Large intestine (tissue), 3 donors: ENCODE measurements around the gene DBP. TPM values are rescaled to one million over a fixed set of nuclear protein-coding genes. Genes with fewer than 3 reads are reported as not detected.

Source experiments
- DNase-seq, 2 donors: peaks; one replicate each; pipeline versions ENCODE4 v3.0.0 to v3.0.0-alpha.2; 2013
- H3K27ac ChIP-seq: one replicate; pipeline ENCODE4 v1.5.1; 2013; ENCODE audit warnings: low read length
- H3K27me3 ChIP-seq: 2 replicates; pipeline ENCODE4 v1.6.1; 2013; ENCODE audit warnings: low read length; ENCODE audit not compliant: control insufficient read depth, insufficient read depth
- H3K36me3 ChIP-seq: 2 replicates; pipeline ENCODE4 v1.6.1; 2013; ENCODE audit warnings: low read length; ENCODE audit not compliant: control insufficient read depth, insufficient read depth
- H3K4me1 ChIP-seq: one replicate; pipeline ENCODE4 v1.6.1; 2013; ENCODE audit warnings: low read length; ENCODE audit not compliant: control insufficient read depth, insufficient read depth
- H3K4me3 ChIP-seq: one replicate; pipeline ENCODE4 v1.5.1; 2013; ENCODE audit warnings: low read length
- H3K9me3 ChIP-seq: one replicate; pipeline ENCODE4 v1.6.1; 2013; ENCODE audit warnings: mild to moderate bottlenecking, low read depth, low read length, moderate library complexity; ENCODE audit not compliant: control insufficient read depth
- WGBS: methylation state at CpG from one replicate; pipeline ENCODE4 v1.1.5; 2013; ENCODE audit warnings: low lambda C conversion rate; ENCODE audit not compliant: insufficient coverage; 5-methylcytosine and 5-hydroxymethylcytosine counted together
- polyA plus RNA-seq: library from polyadenylated mRNA; unstranded; fragments of 120-200 nt; gene quantifications from one replicate; pipeline ENCODE4 v1.2.1, GENCODE V29; 2013

DBP gene
- polyA plus RNA-seq, 1 donor, result 4.0 TPM

DNA sequence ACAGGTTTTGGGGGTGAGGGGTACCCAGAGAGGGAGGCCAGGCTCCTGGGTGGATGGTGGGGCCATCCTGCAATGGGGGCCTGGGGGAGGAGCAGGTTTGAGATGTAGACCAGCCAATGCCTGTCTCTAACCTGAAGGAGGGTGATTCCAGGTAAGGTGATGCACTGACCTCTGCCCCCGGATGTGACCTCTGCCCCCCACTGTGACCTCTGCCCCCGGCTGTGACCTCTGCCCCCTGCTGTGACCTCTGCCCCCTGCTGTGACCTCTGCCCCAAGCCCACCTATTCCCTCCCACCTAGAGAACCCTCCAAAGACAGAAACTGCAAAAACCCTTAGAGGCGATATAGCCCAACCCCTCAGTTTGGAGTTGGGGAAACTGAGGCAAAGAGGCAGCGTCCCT is 40.9 kb downstream of the DBP start:
- Histone ChIP-seq H3K36me3 (peaks cover 2% of the 10 kb centered on the region), H3K9me3 (peaks cover 2% of the 10 kb centered on the region), H3K27me3 (no peaks in the 10 kb centered on the region), H3K4me3 (no peak overlapping the region), H3K27ac (no peak overlapping the region), H3K4me1 (peaks cover 2% of the 10 kb centered on the region)
- no CpG with 5 or more reads among the region's 4 CpGs for WGBS
- DNase-seq, result no peak

DNA sequence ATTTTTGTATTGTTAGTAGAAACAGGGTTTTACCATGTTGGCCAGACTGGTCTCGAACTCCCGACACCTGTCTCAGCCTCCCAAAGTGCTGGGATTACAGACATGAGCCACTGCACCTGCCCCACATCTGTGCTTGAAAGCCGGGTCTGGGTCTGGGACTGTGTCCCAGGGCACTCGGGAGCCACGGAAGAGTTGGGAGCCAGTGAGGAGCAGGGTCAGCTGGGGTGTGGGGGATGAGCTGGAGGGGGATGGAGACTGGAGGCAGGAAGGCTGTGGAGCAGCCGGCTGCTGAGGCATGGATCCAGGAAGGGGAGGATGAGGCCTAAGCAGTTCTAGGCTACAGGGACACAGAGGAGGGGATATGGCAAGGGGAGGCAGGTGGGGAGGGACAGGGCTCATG is 41.3 kb downstream of the DBP start:
- Histone ChIP-seq H3K27ac (no peak overlapping the region), H3K4me3 (no peak overlapping the region), H3K36me3 (peaks cover under 1% of the 10 kb centered on the region), H3K27me3 (no peaks in the 10 kb centered on the region), H3K4me1 (peaks cover under 1% of the 10 kb centered on the region), H3K9me3 (peaks cover 2% of the 10 kb centered on the region)
- WGBS, result no CpG with 5 or more reads among the region's 6 CpGs
- no peak for DNase-seq

DNA sequence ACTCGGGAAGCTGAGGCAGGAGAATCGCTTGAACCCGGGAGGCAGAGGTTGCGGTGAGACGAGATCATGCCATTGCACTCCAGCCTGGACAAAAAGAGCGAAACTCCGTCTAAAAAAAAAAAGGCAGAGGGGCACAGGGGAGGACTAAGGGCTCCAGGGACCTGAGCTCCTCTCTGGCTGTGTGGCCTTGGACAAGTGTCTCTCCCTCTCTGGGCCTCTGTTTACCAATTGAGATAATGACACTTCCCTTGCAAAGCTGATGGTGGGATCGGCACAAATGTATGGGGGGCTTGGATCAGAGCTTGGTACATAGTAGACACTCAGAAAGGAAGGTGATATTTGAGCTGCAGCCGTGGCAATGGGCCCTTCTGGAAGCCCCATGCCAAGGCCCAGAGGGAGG is 42.0 kb downstream of the DBP start:
- no CpG with 5 or more reads among the region's 9 CpGs for WGBS
- Histone ChIP-seq H3K4me3 (no peak overlapping the region), H3K4me1 (no peaks in the 10 kb centered on the region), H3K9me3 (peaks cover 2% of the 10 kb centered on the region), H3K27ac (no peak overlapping the region), H3K36me3 (no peaks in the 10 kb centered on the region), H3K27me3 (no peaks in the 10 kb centered on the region)
- DNase-seq, result no peak

DNA sequence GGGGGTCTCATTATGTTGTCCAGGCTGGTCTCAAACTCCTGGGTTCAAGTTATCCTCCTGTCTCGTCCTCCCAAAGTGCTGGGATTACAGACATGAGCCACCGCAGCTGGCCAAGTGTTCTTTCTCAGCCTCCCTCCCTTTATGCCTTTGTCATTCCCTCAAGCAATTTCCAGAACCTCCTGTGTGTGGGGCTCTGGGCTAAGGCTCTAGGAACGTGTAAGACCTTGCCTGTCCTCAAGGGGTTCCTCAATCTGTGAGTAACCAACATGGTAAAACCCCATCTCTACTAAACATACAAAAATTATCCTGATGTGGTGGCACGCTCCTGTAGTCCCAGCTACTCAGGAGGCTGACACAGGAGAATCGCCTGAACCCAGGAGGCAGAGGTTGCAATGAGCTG is 46.2 kb downstream of the DBP start:
- Histone ChIP-seq H3K36me3 (no peaks in the 10 kb centered on the region), H3K4me3 (no peak overlapping the region), H3K9me3 (no peaks in the 10 kb centered on the region), H3K4me1 (peaks cover 6% of the 10 kb centered on the region), H3K27me3 (no peaks in the 10 kb centered on the region), H3K27ac (no peak overlapping the region)
- no peak for DNase-seq
- WGBS, result no CpG with 5 or more reads among the region's 5 CpGs

DNA sequence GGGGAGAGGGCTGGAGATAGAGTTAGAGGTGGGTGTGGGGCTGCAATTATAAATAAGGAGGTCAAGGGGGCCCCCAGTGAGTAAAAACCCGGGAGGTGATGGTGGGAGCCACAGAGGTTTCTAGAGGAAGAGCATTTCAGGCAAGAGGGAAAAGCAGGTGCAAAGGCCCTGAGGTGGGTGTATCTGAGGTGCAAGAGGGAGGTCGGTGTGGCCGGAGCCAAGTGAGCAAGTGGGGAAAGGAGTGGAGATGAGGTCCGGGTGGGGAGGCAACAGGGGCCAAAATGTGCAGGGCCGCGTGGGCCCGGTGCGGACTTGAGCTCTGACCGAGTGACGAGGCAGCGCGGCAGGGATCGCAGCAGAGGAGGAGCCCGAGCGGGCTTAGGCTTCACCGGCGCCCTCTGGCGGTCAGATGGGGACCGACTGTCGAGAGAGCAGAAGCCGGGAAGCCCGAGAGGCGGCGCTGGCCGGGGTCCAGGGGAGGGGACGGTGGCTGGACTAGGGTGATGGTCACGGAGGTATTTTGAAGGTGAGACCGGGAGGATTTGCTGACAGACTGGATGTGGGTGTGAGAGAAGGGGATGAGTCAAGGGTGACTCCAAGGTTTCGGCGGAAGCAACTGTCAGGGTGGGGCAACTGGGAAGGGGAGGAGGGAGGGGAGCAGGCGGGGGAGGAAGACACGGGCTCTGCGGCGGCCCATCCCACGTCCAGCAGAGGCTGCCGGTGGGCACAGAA is 48.3 kb downstream of the DBP start:
- H3K4me3 ChIP-seq, result peak overlapping the region; percentile 30
- no peaks in the 10 kb centered on the region for H3K27me3 ChIP-seq
- WGBS, result no CpG with 5 or more reads among the region's 36 CpGs
- peak; percentile 85 to 89 for DNase-seq
- no peaks in the 10 kb centered on the region for H3K36me3 ChIP-seq
- peaks cover 3% of the 10 kb centered on the region for H3K9me3 ChIP-seq
- no peak overlapping the region for H3K27ac ChIP-seq
- H3K4me1 ChIP-seq, result peaks cover 8% of the 10 kb centered on the region

DNA sequence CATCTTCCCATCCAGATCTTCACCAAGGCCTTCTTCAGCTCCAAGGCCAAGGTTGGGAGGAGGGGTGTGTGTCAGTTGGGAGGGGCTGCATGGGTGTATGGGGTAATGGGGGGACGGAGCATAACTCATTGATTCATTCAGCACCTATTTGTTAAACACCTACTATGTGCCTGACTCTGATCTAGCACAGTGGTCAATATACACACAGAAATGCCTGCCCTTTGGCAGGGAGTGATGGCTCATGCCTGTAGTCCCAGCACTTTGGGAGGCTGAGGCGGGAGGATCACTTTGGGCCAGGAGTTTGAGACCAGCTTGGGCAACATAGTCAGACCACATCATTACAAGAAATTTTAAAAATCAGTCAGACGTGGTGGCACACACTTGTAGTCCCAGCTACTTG is 49.8 kb downstream of the DBP start:
- Histone ChIP-seq H3K27ac (no peak overlapping the region), H3K4me1 (peaks cover 8% of the 10 kb centered on the region), H3K9me3 (peaks cover 3% of the 10 kb centered on the region), H3K36me3 (no peaks in the 10 kb centered on the region), H3K27me3 (no peaks in the 10 kb centered on the region), H3K4me3 (no peak overlapping the region)
- no peak for DNase-seq
- WGBS, result no CpG with 5 or more reads among the region's 3 CpGs

DNA sequence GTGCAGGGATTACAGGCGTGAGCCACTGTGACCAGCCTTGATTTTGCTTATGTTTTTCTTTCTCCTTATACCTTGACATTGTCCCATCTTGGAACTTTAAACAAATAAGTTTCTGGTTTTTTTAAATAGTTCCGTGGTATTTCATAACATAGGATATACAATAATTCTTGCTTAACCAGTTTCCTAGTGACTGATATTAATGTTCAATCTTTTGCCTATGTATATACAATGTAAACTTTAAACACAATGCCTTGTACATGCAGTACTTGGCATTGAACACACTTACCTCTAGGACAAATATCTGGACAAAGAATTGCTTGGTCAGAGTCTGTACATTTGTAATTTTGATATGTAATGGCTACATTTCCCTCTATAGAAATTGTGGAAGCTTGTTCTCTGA is 55.0 kb downstream of the DBP start:
- Histone ChIP-seq H3K27me3 (no peaks in the 10 kb centered on the region), H3K27ac (no peak overlapping the region), H3K36me3 (no peaks in the 10 kb centered on the region), H3K9me3 (peaks cover 3% of the 10 kb centered on the region), H3K4me1 (peaks cover 2% of the 10 kb centered on the region), H3K4me3 (no peak overlapping the region)
- 33% methylated on average over 1 of the region's 2 CpGs for WGBS
- no peak for DNase-seq

Other genes starting within 250 kb of the DBP start
- gene KDELR1, start 245.8 kb downstream of the DBP start, polyA plus RNA-seq, result 253 TPM
- 0.48 TPM for gene GRIN2D, start 243.7 kb downstream of the DBP start, polyA plus RNA-seq
- 19.3 TPM for gene GRWD1, start 191.4 kb downstream of the DBP start, polyA plus RNA-seq
- gene KCNJ14, start 181.8 kb downstream of the DBP start, polyA plus RNA-seq, result 0.70 TPM
- gene CYTH2, start 168.0 kb downstream of the DBP start, polyA plus RNA-seq, result 63.8 TPM
- gene LMTK3, start 125.5 kb downstream of the DBP start, polyA plus RNA-seq, result 7.2 TPM
- gene SULT2B1, start 85.2 kb downstream of the DBP start, polyA plus RNA-seq, result 1.0 TPM
- gene SPACA4, start 30.6 kb downstream of the DBP start, polyA plus RNA-seq, result 4.2 TPM
- gene FAM83E, start 22.3 kb downstream of the DBP start, polyA plus RNA-seq, result 77.5 TPM
- 2,091 TPM for gene RPL18, start 18.2 kb downstream of the DBP start, polyA plus RNA-seq
- gene SPHK2, start 17.9 kb downstream of the DBP start, polyA plus RNA-seq, result 20.1 TPM
- gene CA11, start 8.8 kb upstream of the DBP start, polyA plus RNA-seq, result 10.1 TPM
- gene NTN5, start 35.6 kb upstream of the DBP start, polyA plus RNA-seq, result 0.42 TPM
- gene FUT2, start 58.6 kb upstream of the DBP start, polyA plus RNA-seq, result 105 TPM
- gene MAMSTR, start 82.3 kb upstream of the DBP start, polyA plus RNA-seq, result 4.1 TPM
- gene RASIP1, start 103.2 kb upstream of the DBP start, polyA plus RNA-seq, result 6.9 TPM
- gene IZUMO1, start 109.5 kb upstream of the DBP start, polyA plus RNA-seq, result 0.40 TPM
- gene FUT1, start 115.3 kb upstream of the DBP start, polyA plus RNA-seq, result 1.3 TPM
- gene FGF21, start 118.1 kb upstream of the DBP start, polyA plus RNA-seq, result not detected
- 76.4 TPM for gene BCAT2, start 173.7 kb upstream of the DBP start, polyA plus RNA-seq
- gene HSD17B14, start 199.1 kb upstream of the DBP start, polyA plus RNA-seq, result 78.1 TPM
- gene PLEKHA4, start 231.2 kb upstream of the DBP start, polyA plus RNA-seq, result 14.5 TPM
- gene PPP1R15A, start 235.0 kb upstream of the DBP start, polyA plus RNA-seq, result 80.5 TPM